Mononuclear cell (primary cell): Measurements from ENCODE around the gene ATRNL1. TPM values are rescaled to one million over a fixed set of nuclear protein-coding genes. Genes with fewer than 3 reads are reported as not detected.

Experiments
- H3K27me3 ChIP-seq: 2 replicates; pipeline ENCODE4 v1.6.0; 2011; ENCODE audit warnings: low read length, control low read depth; ENCODE audit not compliant: insufficient read depth
- H3K4me1 ChIP-seq: 2 replicates; pipeline ENCODE4 v1.5.1; 2011; ENCODE audit warnings: mild to moderate bottlenecking, low read length, control low read depth; ENCODE audit not compliant: insufficient read depth
- H3K4me3 ChIP-seq: 2 replicates; pipeline ENCODE4 v1.5.1; 2011; ENCODE audit warnings: mild to moderate bottlenecking, low read length, moderate library complexity
- H3K9me3 ChIP-seq: 2 replicates; pipeline ENCODE4 v1.5.1; 2011; ENCODE audit warnings: low read depth, mild to moderate bottlenecking, control low read depth, low read length
- total RNA-seq: library from RNA; depleted of rRNA; stranded (reverse); fragments of >200 nt; gene quantifications from one replicate; pipeline ENCODE4 v1.2.3, GENCODE V29; 2012

ATRNL1 gene
- total RNA-seq, 1 donor, result 0.21 TPM

- no peaks in the 10 kb centered on the region for H3K4me1 ChIP-seq
- no peaks in the 10 kb centered on the region for H3K9me3 ChIP-seq
- no peaks in the 10 kb centered on the region for H3K27me3 ChIP-seq
- H3K4me3 ChIP-seq, result no peak overlapping the region
Observed at GRCh38 chr10:115979576-115979975, 886.4 kb downstream of the ATRNL1 start.

GRCh38 chr10:115980470-115980869 is 887.3 kb downstream of the ATRNL1 start:
- no peaks in the 10 kb centered on the region for H3K9me3 ChIP-seq
- H3K27me3 ChIP-seq, result no peaks in the 10 kb centered on the region
- H3K4me3 ChIP-seq, result no peak overlapping the region
- H3K4me1 ChIP-seq, result no peaks in the 10 kb centered on the region

DNA sequence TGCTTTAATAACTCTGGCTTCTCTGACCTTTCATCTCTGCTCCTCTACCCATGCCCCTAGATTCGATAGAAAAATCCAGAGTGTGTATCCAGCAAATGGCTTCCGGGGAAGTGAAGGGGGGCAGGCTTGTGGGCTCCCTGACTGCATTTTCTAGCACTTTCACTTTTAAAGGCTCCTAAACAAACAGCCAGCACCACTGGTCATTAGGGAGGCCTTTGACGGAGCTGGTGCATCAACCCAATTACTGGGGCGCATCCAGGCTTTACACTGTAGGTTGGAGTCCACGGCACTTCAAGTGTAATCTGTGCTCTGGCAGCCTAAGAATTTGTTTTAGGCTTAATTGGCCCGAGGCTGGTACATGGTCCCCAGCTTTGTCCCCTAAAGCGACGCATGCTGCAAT is 887.9 kb downstream of the ATRNL1 start:
- Histone ChIP-seq H3K4me1 (no peaks in the 10 kb centered on the region), H3K27me3 (no peaks in the 10 kb centered on the region), H3K9me3 (no peaks in the 10 kb centered on the region), H3K4me3 (no peak overlapping the region)

- H3K4me1 ChIP-seq, result no peaks in the 10 kb centered on the region
Observed at GRCh38 chr10:115982076-115982475, 888.9 kb downstream of the ATRNL1 start.

DNA sequence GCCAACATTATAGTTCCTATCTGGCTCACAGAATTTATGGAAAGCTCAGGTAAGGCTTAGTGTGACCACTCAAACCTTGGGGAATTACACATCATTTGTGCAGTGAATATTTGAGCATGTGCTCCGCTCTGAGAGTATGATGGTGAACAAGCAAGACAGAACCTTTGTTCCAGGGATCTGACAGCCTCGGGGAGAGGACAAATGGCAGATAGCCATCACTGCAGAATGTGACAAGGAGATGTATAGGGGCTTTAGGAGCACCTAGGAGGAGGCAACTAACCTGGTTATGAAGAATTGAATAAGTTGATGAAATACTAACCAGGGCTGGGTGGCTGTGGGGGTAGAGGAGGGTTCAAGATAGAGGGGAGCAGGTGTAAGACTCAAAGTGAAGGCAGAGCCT is 889.4 kb downstream of the ATRNL1 start:
- no peaks in the 10 kb centered on the region for H3K27me3 ChIP-seq
- no peak overlapping the region for H3K4me3 ChIP-seq
- H3K9me3 ChIP-seq, result no peaks in the 10 kb centered on the region
- H3K4me1 ChIP-seq, result no peaks in the 10 kb centered on the region

More at GRCh38 chr10:115982076-115982475, 888.9 kb downstream of the ATRNL1 start:
- no peaks in the 10 kb centered on the region for H3K9me3 ChIP-seq
- no peak overlapping the region for H3K4me3 ChIP-seq
- H3K27me3 ChIP-seq, result no peaks in the 10 kb centered on the region

- H3K4me1 ChIP-seq, result no peaks in the 10 kb centered on the region
- no peak overlapping the region for H3K4me3 ChIP-seq
- H3K27me3 ChIP-seq, result no peaks in the 10 kb centered on the region
- H3K9me3 ChIP-seq, result peaks cover 7% of the 10 kb centered on the region
Observed at GRCh38 chr10:115985786-115986185, 892.6 kb downstream of the ATRNL1 start.

GRCh38 chr10:115988380-115988779 is 895.2 kb downstream of the ATRNL1 start:
- peaks cover 7% of the 10 kb centered on the region for H3K9me3 ChIP-seq
- no peaks in the 10 kb centered on the region for H3K4me1 ChIP-seq
- no peaks in the 10 kb centered on the region for H3K27me3 ChIP-seq
- no peak overlapping the region for H3K4me3 ChIP-seq

DNA sequence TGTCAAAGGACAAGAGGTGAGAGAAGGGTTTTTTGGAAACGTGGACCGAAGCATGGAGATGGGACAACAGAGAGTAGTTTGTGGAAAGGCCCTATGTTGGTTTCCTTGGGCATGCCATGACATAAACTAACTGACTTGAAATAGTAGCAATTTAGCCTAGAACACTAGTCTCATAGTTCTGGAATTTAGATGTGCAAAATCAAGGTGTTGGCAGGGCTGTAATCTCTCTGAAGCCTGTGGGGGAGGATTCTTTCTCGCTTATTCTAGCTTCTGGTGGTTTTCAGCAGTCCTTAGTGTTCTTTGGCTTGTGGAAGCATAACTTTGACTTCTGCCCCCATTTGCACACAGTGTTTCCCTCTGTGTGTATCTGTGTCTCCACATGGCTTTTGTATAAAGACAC is 896.5 kb downstream of the ATRNL1 start:
- Histone ChIP-seq H3K4me3 (no peak overlapping the region), H3K4me1 (no peaks in the 10 kb centered on the region), H3K27me3 (no peaks in the 10 kb centered on the region), H3K9me3 (peaks cover 7% of the 10 kb centered on the region)

GRCh38 chr10:115992236-115992986 is 899.2 kb downstream of the ATRNL1 start:
- Histone ChIP-seq H3K27me3 (no peaks in the 10 kb centered on the region), H3K9me3 (peaks cover 7% of the 10 kb centered on the region), H3K4me1 (no peaks in the 10 kb centered on the region), H3K4me3 (no peak overlapping the region)

DNA sequence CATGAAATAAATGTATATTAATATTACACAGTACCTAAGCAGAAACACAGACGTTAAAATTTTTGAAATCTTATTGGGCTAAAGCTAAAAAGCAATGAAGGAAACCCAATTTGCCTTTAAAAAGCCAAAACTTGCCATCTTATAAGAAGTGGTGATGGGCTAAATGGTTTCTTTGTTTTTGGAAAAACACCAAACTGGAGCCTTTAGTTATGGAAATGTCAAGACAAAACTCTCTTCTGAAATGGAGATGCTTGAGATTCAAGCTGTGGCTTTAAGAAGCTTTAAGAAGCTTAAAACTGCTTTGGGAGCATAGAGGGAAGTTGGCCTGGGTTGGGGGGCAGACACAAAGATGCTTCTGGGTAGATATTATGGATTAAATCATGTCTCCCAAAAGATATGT is 902.9 kb downstream of the ATRNL1 start:
- Histone ChIP-seq H3K27me3 (no peaks in the 10 kb centered on the region), H3K9me3 (no peaks in the 10 kb centered on the region), H3K4me1 (no peaks in the 10 kb centered on the region), H3K4me3 (no peak overlapping the region)

DNA sequence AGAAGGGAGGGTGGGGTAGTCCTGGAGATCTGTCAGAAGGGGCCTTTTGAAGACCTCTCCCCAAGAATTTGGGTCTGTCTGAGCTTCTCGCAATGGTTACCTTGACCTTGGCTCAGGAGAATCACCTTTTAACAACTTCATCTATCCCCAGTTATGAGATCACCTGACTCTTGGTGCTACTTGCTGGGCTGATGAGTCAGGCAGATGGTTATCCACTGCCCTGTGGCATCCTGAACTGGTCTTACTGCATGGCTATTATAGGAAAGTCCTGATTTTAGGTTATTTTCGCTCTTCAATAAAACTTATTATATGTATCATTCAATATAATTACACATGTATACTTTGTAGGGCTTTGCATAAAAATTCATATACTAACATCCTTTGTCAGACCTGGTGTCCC is 905.1 kb downstream of the ATRNL1 start:
- Histone ChIP-seq H3K9me3 (no peaks in the 10 kb centered on the region), H3K27me3 (no peaks in the 10 kb centered on the region), H3K4me3 (no peak overlapping the region), H3K4me1 (no peaks in the 10 kb centered on the region)

Other genes with a start within 250 kb of the ATRNL1 start
- 15.7 TPM for gene TRUB1, start 155.2 kb upstream of the ATRNL1 start, total RNA-seq